Measurements from ENCODE around the gene GAS7. TPM values are rescaled to one million over a fixed set of nuclear protein-coding genes. Genes with fewer than 3 reads are reported as not detected.

GAS7 gene
- total and polyA plus RNA-seq, 7 donors: 1.4 to 16.9 (median 7.0) TPM

- ATAC-seq (no peak), DNase-seq (no peak)
- H3K9me3 ChIP-seq: no peaks in the 10 kb centered on the region
- no peak overlapping the region for H3K4me3 ChIP-seq
- intact Hi-C loops (cut with DNase I): no loop called here
- H3K27me3 ChIP-seq (ENCODE audit: insufficient read depth in 3 of 3, low read length in 2 of 3): no peaks in the 10 kb centered on the region
- TF ChIP-seq CTCF (IDR thresholded peaks at IDR 0.05): no peak
- H3K27ac ChIP-seq: no peak overlapping the region
- 19 to 26% (median 25%) methylated on average over 15 of the region's 15 CpGs for WGBS, 3 donors
- H3K4me1 ChIP-seq: no peaks in the 10 kb centered on the region
- H3K36me3 ChIP-seq (ENCODE audit: insufficient read depth in 1 of 2, low read depth in 1 of 2): no peaks in the 10 kb centered on the region
Measured at GRCh38 chr17:10216213-10216938, 18.0 kb upstream of the GAS7 start.

GRCh38 chr17:10215286-10215685, 16.9 kb upstream of the GAS7 start:
- no peaks in the 10 kb centered on the region for H3K9me3 ChIP-seq
- no peak for DNase-seq
- H3K36me3 ChIP-seq (ENCODE audit: insufficient read depth in 1 of 2, low read depth in 1 of 2): no peaks in the 10 kb centered on the region
- WGBS, 3 donors: 89 to 98% (median 96%) methylated on average over 8 of the region's 8 CpGs
- no peaks in the 10 kb centered on the region for H3K27me3 ChIP-seq (ENCODE audit: insufficient read depth in 3 of 3, low read length in 2 of 3)
- no peak for TF ChIP-seq CTCF (IDR thresholded peaks at IDR 0.05)
- H3K4me1 ChIP-seq: no peaks in the 10 kb centered on the region
- H3K4me3 ChIP-seq: no peak overlapping the region
- intact Hi-C loops (cut with DNase I): no loop called here
- H3K27ac ChIP-seq: no peak overlapping the region
- ATAC-seq: no peak

GRCh38 chr17:10211666-10212065, 13.3 kb upstream of the GAS7 start:
- TF ChIP-seq CTCF (IDR thresholded peaks at IDR 0.05): no peak
- H3K36me3 ChIP-seq (ENCODE audit: insufficient read depth in 1 of 2, low read depth in 1 of 2): no peaks in the 10 kb centered on the region
- no peaks in the 10 kb centered on the region for H3K9me3 ChIP-seq
- no peak overlapping the region for H3K4me3 ChIP-seq
- intact Hi-C loops (cut with DNase I): no loop called here
- H3K4me1 ChIP-seq: no peaks in the 10 kb centered on the region
- no peaks in the 10 kb centered on the region for H3K27me3 ChIP-seq (ENCODE audit: insufficient read depth in 3 of 3, low read length in 2 of 3)
- ATAC-seq (no peak), DNase-seq (no peak)
- WGBS, 3 donors: 74 to 82% (median 80%) methylated on average over 8 of the region's 8 CpGs
- H3K27ac ChIP-seq: no peak overlapping the region

GRCh38 chr17:10210151-10210574, 11.8 kb upstream of the GAS7 start:
- H3K27me3 ChIP-seq (ENCODE audit: insufficient read depth in 3 of 3, low read length in 2 of 3): no peaks in the 10 kb centered on the region
- no peak overlapping the region for H3K27ac ChIP-seq
- WGBS, 3 donors: 48 to 57% (median 50%) methylated on average over 6 of the region's 6 CpGs
- H3K4me3 ChIP-seq: no peak overlapping the region
- peaks cover 9% of the 10 kb centered on the region for H3K9me3 ChIP-seq
- H3K4me1 ChIP-seq: no peaks in the 10 kb centered on the region
- intact Hi-C loops (cut with DNase I): no loop called here
- ATAC-seq (no peak), DNase-seq (no peak)
- TF ChIP-seq CTCF (IDR thresholded peaks at IDR 0.05): no peak
- no peaks in the 10 kb centered on the region for H3K36me3 ChIP-seq (ENCODE audit: insufficient read depth in 1 of 2, low read depth in 1 of 2)

Data from psoas muscle (tissue), 8 donors.